Measurements from ENCODE around the gene SRPK1. TPM values are rescaled to one million over a fixed set of nuclear protein-coding genes. Genes with fewer than 3 reads are reported as not detected.

Gene SRPK1
- total RNA-seq, 3 donors from 2014 or later (not counting 1 experiment from before 2014, with no cell fraction given), result 38.6 to 63.8 (median 43.2) TPM

DNA sequence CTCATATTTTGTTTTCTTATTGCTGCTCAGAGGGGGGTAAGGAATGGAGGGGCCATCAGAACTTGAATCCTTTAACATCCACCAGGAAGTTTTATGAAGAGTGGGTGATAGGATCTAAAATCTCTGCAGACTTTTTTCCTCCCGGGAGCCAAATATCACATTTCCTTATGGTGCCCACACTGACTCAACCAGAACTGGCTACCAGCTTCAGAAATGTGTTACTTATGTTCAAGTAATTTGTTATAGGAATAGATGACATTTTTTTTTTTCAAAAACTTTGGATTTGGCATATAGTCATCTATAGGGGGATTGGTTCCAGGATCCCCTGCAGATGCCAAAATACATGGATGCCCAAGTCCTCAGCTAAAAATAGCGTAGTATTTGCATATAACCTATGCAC lies 97.3 kb downstream of the SRPK1 start:
- peaks cover 0 to 6% of the 10 kb centered on the region in 2 donors for H3K27me3 Mint-ChIP-seq (ENCODE audit: low read depth in 2 of 2)
- no peaks in the 10 kb centered on the region for H3K4me1 Mint-ChIP-seq
- WGBS (ENCODE audit: insufficient coverage), result no CpG with 5 or more reads among the region's 2 CpGs
- H3K4me3 Mint-ChIP-seq, result no peak overlapping the region
- H3K27ac Mint-ChIP-seq, result no peak overlapping the region
- TF ChIP-seq, protein P1, sequence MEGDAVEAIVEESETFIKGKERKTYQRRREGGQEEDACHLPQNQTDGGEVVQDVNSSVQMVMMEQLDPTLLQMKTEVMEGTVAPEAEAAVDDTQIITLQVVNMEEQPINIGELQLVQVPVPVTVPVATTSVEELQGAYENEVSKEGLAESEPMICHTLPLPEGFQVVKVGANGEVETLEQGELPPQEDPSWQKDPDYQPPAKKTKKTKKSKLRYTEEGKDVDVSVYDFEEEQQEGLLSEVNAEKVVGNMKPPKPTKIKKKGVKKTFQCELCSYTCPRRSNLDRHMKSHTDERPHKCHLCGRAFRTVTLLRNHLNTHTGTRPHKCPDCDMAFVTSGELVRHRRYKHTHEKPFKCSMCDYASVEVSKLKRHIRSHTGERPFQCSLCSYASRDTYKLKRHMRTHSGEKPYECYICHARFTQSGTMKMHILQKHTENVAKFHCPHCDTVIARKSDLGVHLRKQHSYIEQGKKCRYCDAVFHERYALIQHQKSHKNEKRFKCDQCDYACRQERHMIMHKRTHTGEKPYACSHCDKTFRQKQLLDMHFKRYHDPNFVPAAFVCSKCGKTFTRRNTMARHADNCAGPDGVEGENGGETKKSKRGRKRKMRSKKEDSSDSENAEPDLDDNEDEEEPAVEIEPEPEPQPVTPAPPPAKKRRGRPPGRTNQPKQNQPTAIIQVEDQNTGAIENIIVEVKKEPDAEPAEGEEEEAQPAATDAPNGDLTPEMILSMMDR (IDR thresholded peaks at IDR 0.05), result no peak
- H3K27me3 ChIP-seq (ENCODE audit: control insufficient read depth, insufficient read depth, low read length), result peaks cover 2% of the 10 kb centered on the region
- ATAC-seq, result no peak
- no peaks in the 10 kb centered on the region for H3K36me3 Mint-ChIP-seq
- H3K4me1 ChIP-seq (ENCODE audit: control insufficient read depth, insufficient read depth, low read length), result no peaks in the 10 kb centered on the region
- intact Hi-C loops (cut with micrococcal nuclease), result no loop called here
- H3K9me3 Mint-ChIP-seq, result no peaks in the 10 kb centered on the region
- no peak overlapping the region for H3K27ac ChIP-seq (ENCODE audit: low read length)
- no peak overlapping the region for H3K4me3 ChIP-seq (ENCODE audit: low read length)
- no peaks in the 10 kb centered on the region for H3K9me3 ChIP-seq (ENCODE audit: control insufficient read depth, insufficient read depth, low read length)
- no peaks in the 10 kb centered on the region for H3K36me3 ChIP-seq (ENCODE audit: control insufficient read depth, insufficient read depth, low read length)
- DNase-seq, result no peak

DNA sequence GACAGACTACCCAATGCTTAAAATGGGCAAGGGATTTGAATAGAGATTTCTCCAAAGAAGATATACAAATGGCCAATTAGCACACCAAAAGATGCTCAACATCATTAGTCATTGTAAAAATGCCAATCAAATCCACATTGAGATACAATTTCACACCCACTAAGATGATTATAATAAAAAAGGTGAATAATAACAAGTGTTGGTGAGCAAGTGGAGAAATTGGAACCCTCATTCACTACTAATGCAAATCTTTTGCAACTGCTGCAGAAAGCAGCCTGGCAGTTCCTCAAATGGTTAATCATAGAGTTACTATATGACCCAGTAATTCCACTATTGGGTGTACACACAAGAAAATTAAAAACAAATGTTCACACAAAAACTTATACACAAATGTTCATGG lies 103.4 kb downstream of the SRPK1 start:
- no peak overlapping the region for H3K4me3 Mint-ChIP-seq
- H3K36me3 Mint-ChIP-seq, result no peaks in the 10 kb centered on the region
- peaks cover 3% of the 10 kb centered on the region for H3K9me3 ChIP-seq (ENCODE audit: control insufficient read depth, insufficient read depth, low read length)
- no peak for DNase-seq
- TF ChIP-seq, protein P1 (IDR thresholded peaks at IDR 0.05), result no peak
- H3K9me3 Mint-ChIP-seq, result no peaks in the 10 kb centered on the region
- H3K4me1 ChIP-seq (ENCODE audit: control insufficient read depth, insufficient read depth, low read length), result no peaks in the 10 kb centered on the region
- intact Hi-C loops (cut with micrococcal nuclease), result no loop called here
- H3K4me1 Mint-ChIP-seq, result no peaks in the 10 kb centered on the region
- H3K4me3 ChIP-seq (ENCODE audit: low read length), result no peak overlapping the region
- no peak overlapping the region for H3K27ac Mint-ChIP-seq
- ATAC-seq, result no peak
- H3K27ac ChIP-seq (ENCODE audit: low read length), result no peak overlapping the region
- H3K27me3 Mint-ChIP-seq (ENCODE audit: low read depth in 2 of 2), result no peaks in the 10 kb centered on the region
- H3K27me3 ChIP-seq (ENCODE audit: control insufficient read depth, insufficient read depth, low read length), result peaks cover 2% of the 10 kb centered on the region
- H3K36me3 ChIP-seq (ENCODE audit: control insufficient read depth, insufficient read depth, low read length), result no peaks in the 10 kb centered on the region

GRCh38 chr6:35811699-35811995 lies 109.3 kb downstream of the SRPK1 start:
- H3K27ac Mint-ChIP-seq, result no peak overlapping the region

More at GRCh38 chr6:35811699-35811995, 109.3 kb downstream of the SRPK1 start:
- intact Hi-C loops (cut with micrococcal nuclease), result no loop called here
- H3K27me3 ChIP-seq (ENCODE audit: control insufficient read depth, insufficient read depth, low read length), result peaks cover 2% of the 10 kb centered on the region
- H3K9me3 ChIP-seq (ENCODE audit: control insufficient read depth, insufficient read depth, low read length), result no peaks in the 10 kb centered on the region
- Mint-ChIP-seq H3K36me3 (no peaks in the 10 kb centered on the region), H3K4me3 (no peak overlapping the region), H3K9me3 (no peaks in the 10 kb centered on the region), H3K4me1 (peaks cover 0 to 4% of the 10 kb centered on the region in 2 donors), H3K27me3 (ENCODE audit: low read depth in 2 of 2) (peaks cover 12 to 14% of the 10 kb centered on the region in 2 donors)
- ATAC-seq (no peak), DNase-seq (no peak)
- TF ChIP-seq, protein P1 (IDR thresholded peaks at IDR 0.05), result no peak
- no peaks in the 10 kb centered on the region for H3K4me1 ChIP-seq (ENCODE audit: control insufficient read depth, insufficient read depth, low read length)
- 80% methylated on average over 6 of the region's 6 CpGs for WGBS (ENCODE audit: insufficient coverage)
- H3K36me3 ChIP-seq (ENCODE audit: control insufficient read depth, insufficient read depth, low read length), result no peaks in the 10 kb centered on the region
- H3K27ac ChIP-seq (ENCODE audit: low read length), result no peak overlapping the region
- H3K4me3 ChIP-seq (ENCODE audit: low read length), result no peak overlapping the region
